ENCODE measurements around the gene LRIT1. TPM values are rescaled to one million over a fixed set of nuclear protein-coding genes. Genes with fewer than 3 reads are reported as not detected.

Gene LRIT1
- total RNA-seq, 1 donor from 2014 or later, result not detected

- Histone ChIP-seq H3K4me1 (ENCODE audit: insufficient read depth, low read length) (no peaks in the 10 kb centered on the region), H2AFZ (ENCODE audit: low read depth, low read length) (no peak overlapping the region), H3K9ac (ENCODE audit: low read length) (no peak overlapping the region), H3K79me2 (ENCODE audit: insufficient read depth, low read length) (no peaks in the 10 kb centered on the region), H4K20me1 (ENCODE audit: insufficient read depth, low read length) (no peaks in the 10 kb centered on the region), H3K9me3 (ENCODE audit: insufficient read depth, low read depth, low read length) (no peaks in the 10 kb centered on the region), H3K4me3 (ENCODE audit: insufficient read depth, low read depth, low read length) (no peak overlapping the region), H3K27ac (ENCODE audit: low read depth, low read length) (no peak overlapping the region), H3K4me2 (ENCODE audit: low read length) (no peak overlapping the region), H3K36me3 (ENCODE audit: insufficient read depth, low read length) (no peaks in the 10 kb centered on the region), H3K27me3 (ENCODE audit: insufficient read depth, low read length) (no peaks in the 10 kb centered on the region)
- TF ChIP-seq, protein P1, sequence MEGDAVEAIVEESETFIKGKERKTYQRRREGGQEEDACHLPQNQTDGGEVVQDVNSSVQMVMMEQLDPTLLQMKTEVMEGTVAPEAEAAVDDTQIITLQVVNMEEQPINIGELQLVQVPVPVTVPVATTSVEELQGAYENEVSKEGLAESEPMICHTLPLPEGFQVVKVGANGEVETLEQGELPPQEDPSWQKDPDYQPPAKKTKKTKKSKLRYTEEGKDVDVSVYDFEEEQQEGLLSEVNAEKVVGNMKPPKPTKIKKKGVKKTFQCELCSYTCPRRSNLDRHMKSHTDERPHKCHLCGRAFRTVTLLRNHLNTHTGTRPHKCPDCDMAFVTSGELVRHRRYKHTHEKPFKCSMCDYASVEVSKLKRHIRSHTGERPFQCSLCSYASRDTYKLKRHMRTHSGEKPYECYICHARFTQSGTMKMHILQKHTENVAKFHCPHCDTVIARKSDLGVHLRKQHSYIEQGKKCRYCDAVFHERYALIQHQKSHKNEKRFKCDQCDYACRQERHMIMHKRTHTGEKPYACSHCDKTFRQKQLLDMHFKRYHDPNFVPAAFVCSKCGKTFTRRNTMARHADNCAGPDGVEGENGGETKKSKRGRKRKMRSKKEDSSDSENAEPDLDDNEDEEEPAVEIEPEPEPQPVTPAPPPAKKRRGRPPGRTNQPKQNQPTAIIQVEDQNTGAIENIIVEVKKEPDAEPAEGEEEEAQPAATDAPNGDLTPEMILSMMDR (IDR thresholded peaks at IDR 0.05; ENCODE audit: insufficient read depth, low read depth, low read length), result no peak
- no peak for TF ChIP-seq EZH2 (IDR thresholded peaks at IDR 0.05; ENCODE audit: insufficient read depth, low read length)
- Mint-ChIP-seq H3K4me1 (ENCODE audit: low read depth, unreplicated experiment) (no peaks in the 10 kb centered on the region), H3K9me3 (ENCODE audit: unreplicated experiment) (no peaks in the 10 kb centered on the region), H3K27ac (ENCODE audit: unreplicated experiment) (no peak overlapping the region), H3K4me3 (ENCODE audit: unreplicated experiment) (no peak overlapping the region), H3K36me3 (ENCODE audit: low read depth, unreplicated experiment) (no peaks in the 10 kb centered on the region), H3K27me3 (ENCODE audit: low read depth, unreplicated experiment) (peaks cover 41% of the 10 kb centered on the region)
- FAIRE-seq (no peak), DNase-seq (ENCODE audit: low read depth) (no peak)
These were observed 11.0 kb downstream of the LRIT1 start for GRCh38 chr10:84230359-84230758.

DNA sequence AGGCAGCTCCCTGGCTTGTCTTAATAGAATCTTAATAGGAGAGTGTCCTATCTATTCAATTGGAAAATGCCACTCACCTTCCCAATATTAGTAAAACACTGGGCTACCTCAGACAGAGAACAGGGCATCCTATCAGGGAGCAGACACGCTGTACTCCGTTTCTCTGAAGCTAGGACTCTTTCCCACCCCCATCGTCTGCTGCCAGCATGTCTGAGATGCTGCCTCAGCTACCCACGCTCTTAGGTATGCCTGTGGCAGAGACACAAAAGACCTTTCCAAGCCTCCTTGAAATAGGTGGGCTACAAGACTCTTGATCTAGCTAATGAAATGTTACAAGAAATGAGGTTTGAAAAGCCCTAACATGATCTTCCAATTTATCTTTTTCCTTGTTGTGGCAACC lies 13.5 kb downstream of the LRIT1 start:
- H3K27me3 Mint-ChIP-seq (ENCODE audit: low read depth, unreplicated experiment), result peaks cover 53% of the 10 kb centered on the region

GRCh38 chr10:84226616-84227015 lies 14.7 kb downstream of the LRIT1 start:
- H3K27ac ChIP-seq (ENCODE audit: low read depth, low read length), result no peak overlapping the region
- no peaks in the 10 kb centered on the region for H3K9me3 Mint-ChIP-seq (ENCODE audit: unreplicated experiment)
- no peaks in the 10 kb centered on the region for H3K79me2 ChIP-seq (ENCODE audit: insufficient read depth, low read length)
- H3K4me3 ChIP-seq (ENCODE audit: insufficient read depth, low read depth, low read length), result no peak overlapping the region
- no peak overlapping the region for H3K4me2 ChIP-seq (ENCODE audit: low read length)
- no peaks in the 10 kb centered on the region for H3K27me3 ChIP-seq (ENCODE audit: insufficient read depth, low read length)
- no peak for TF ChIP-seq EZH2 (IDR thresholded peaks at IDR 0.05; ENCODE audit: insufficient read depth, low read length)
- TF ChIP-seq, protein P1 (IDR thresholded peaks at IDR 0.05; ENCODE audit: insufficient read depth, low read depth, low read length), result no peak
- no peak overlapping the region for H3K9ac ChIP-seq (ENCODE audit: low read length)
- H3K27ac Mint-ChIP-seq (ENCODE audit: unreplicated experiment), result no peak overlapping the region
- no peaks in the 10 kb centered on the region for H3K9me3 ChIP-seq (ENCODE audit: insufficient read depth, low read depth, low read length)
- no peaks in the 10 kb centered on the region for H3K36me3 ChIP-seq (ENCODE audit: insufficient read depth, low read length)
- no peaks in the 10 kb centered on the region for H3K4me1 ChIP-seq (ENCODE audit: insufficient read depth, low read length)
- H3K4me1 Mint-ChIP-seq (ENCODE audit: low read depth, unreplicated experiment), result no peaks in the 10 kb centered on the region
- FAIRE-seq (no peak), DNase-seq (ENCODE audit: low read depth) (no peak)
- no peaks in the 10 kb centered on the region for H3K36me3 Mint-ChIP-seq (ENCODE audit: low read depth, unreplicated experiment)
- peaks cover 54% of the 10 kb centered on the region for H3K27me3 Mint-ChIP-seq (ENCODE audit: low read depth, unreplicated experiment)
- no peaks in the 10 kb centered on the region for H4K20me1 ChIP-seq (ENCODE audit: insufficient read depth, low read length)
- H3K4me3 Mint-ChIP-seq (ENCODE audit: unreplicated experiment), result no peak overlapping the region
- no peak overlapping the region for H2AFZ ChIP-seq (ENCODE audit: low read depth, low read length)

More for the DNA sequence above, 13.5 kb downstream of the LRIT1 start:
- Histone ChIP-seq H3K27me3 (ENCODE audit: insufficient read depth, low read length) (no peaks in the 10 kb centered on the region), H3K4me1 (ENCODE audit: insufficient read depth, low read length) (no peaks in the 10 kb centered on the region), H3K36me3 (ENCODE audit: insufficient read depth, low read length) (no peaks in the 10 kb centered on the region), H3K9ac (ENCODE audit: low read length) (no peak overlapping the region), H4K20me1 (ENCODE audit: insufficient read depth, low read length) (no peaks in the 10 kb centered on the region), H3K9me3 (ENCODE audit: insufficient read depth, low read depth, low read length) (no peaks in the 10 kb centered on the region), H3K79me2 (ENCODE audit: insufficient read depth, low read length) (no peaks in the 10 kb centered on the region), H3K4me2 (ENCODE audit: low read length) (no peak overlapping the region), H2AFZ (ENCODE audit: low read depth, low read length) (no peak overlapping the region), H3K4me3 (ENCODE audit: insufficient read depth, low read depth, low read length) (no peak overlapping the region), H3K27ac (ENCODE audit: low read depth, low read length) (no peak overlapping the region)
- no peak for TF ChIP-seq EZH2 (IDR thresholded peaks at IDR 0.05; ENCODE audit: insufficient read depth, low read length)
- TF ChIP-seq, protein P1 (IDR thresholded peaks at IDR 0.05; ENCODE audit: insufficient read depth, low read depth, low read length), result no peak
- H3K4me1 Mint-ChIP-seq (ENCODE audit: low read depth, unreplicated experiment), result no peaks in the 10 kb centered on the region
- no peaks in the 10 kb centered on the region for H3K9me3 Mint-ChIP-seq (ENCODE audit: unreplicated experiment)
- no peak for FAIRE-seq
- H3K27ac Mint-ChIP-seq (ENCODE audit: unreplicated experiment), result no peak overlapping the region
- no peaks in the 10 kb centered on the region for H3K36me3 Mint-ChIP-seq (ENCODE audit: low read depth, unreplicated experiment)
- no peak for DNase-seq (ENCODE audit: low read depth)
- no peak overlapping the region for H3K4me3 Mint-ChIP-seq (ENCODE audit: unreplicated experiment)
